Neural crest cell (in vitro differentiated cells): ENCODE measurements around the gene CXorf49. TPM values are rescaled to one million over a fixed set of nuclear protein-coding genes. Genes with fewer than 3 reads are reported as not detected.
A peak's percentile ranks its signal among the peaks of the same experiment; 100 is the strongest.
"Not testable (repeated sequence)": the region's sequence is repeated elsewhere in the genome, so short reads cannot be mapped to it uniquely, and the experiment has no call there.

Source experiments
- DNase-seq: peaks from one replicate; pipeline ENCODE4 v3.0.0; 2021; ENCODE audit warnings: low read depth, mixed read lengths, low spot score
- H3K27ac Mint-ChIP-seq: one replicate; pipeline ENCODE4 v1.8.0; 2021; ENCODE audit warnings: mild to moderate bottlenecking, mixed read lengths; ENCODE audit not compliant: unreplicated experiment
- H3K27me3 Mint-ChIP-seq: 2 replicates; pipeline ENCODE4 v1.8.0; 2021; ENCODE audit warnings: low read depth, mild to moderate bottlenecking, mixed read lengths
- H3K36me3 Mint-ChIP-seq: 2 replicates; pipeline ENCODE4 v1.8.0; 2021; ENCODE audit warnings: low read depth, mild to moderate bottlenecking, mixed read lengths
- H3K4me1 Mint-ChIP-seq: 2 replicates; pipeline ENCODE4 v1.8.0; 2021; ENCODE audit warnings: mixed read lengths
- H3K4me3 Mint-ChIP-seq: one replicate; pipeline ENCODE4 v1.8.0; 2021; ENCODE audit warnings: mild to moderate bottlenecking, mixed read lengths
- H3K9me3 Mint-ChIP-seq: 2 replicates; pipeline ENCODE4 v1.8.0; 2021; ENCODE audit warnings: mixed read lengths
- CTCF ChIP-seq: fragments of 200-600 bp; sonication (generic); conservative IDR thresholded peaks from 2 replicates; pipeline ENCODE4 v1.5.0; 2021; ENCODE audit warnings: antibody characterized with exemption, mild to moderate bottlenecking
- total RNA-seq: library from RNA; stranded (reverse); gene quantifications from 2 replicates; pipeline ENCODE4 v1.2.1, GENCODE V29; 2021

The CXorf49 gene
- total RNA-seq, 1 donor from 2014 or later: not detected

GRCh38 chrX:71671043-71671780, 46.9 kb downstream of the CXorf49 start:
- TF ChIP-seq CTCF: no peak
- Mint-ChIP-seq H3K4me1 (no peaks in the 10 kb centered on the region), H3K4me3 (no peak overlapping the region), H3K9me3 (no peaks in the 10 kb centered on the region), H3K27me3 (no peaks in the 10 kb centered on the region), H3K27ac (no peak overlapping the region), H3K36me3 (peaks cover 3% of the 10 kb centered on the region)
- no peak for DNase-seq

GRCh38 chrX:71669947-71670346, 48.1 kb downstream of the CXorf49 start:
- H3K4me3 Mint-ChIP-seq, H3K27me3 Mint-ChIP-seq, H3K9me3 Mint-ChIP-seq, H3K4me1 Mint-ChIP-seq, H3K36me3 Mint-ChIP-seq, H3K27ac Mint-ChIP-seq, DNase-seq: not testable (repeated sequence)
- TF ChIP-seq CTCF: peak; percentile 55

GRCh38 chrX:71669492-71669891, 48.6 kb downstream of the CXorf49 start:
- DNase-seq: no peak
- Mint-ChIP-seq H3K9me3 (no peaks in the 10 kb centered on the region), H3K4me3 (no peak overlapping the region), H3K4me1 (no peaks in the 10 kb centered on the region), H3K36me3 (no peaks in the 10 kb centered on the region), H3K27me3 (no peaks in the 10 kb centered on the region), H3K27ac (no peak overlapping the region)
- no peak for TF ChIP-seq CTCF

GRCh38 chrX:71668248-71668595, 49.9 kb downstream of the CXorf49 start:
- Mint-ChIP-seq H3K9me3 (no peaks in the 10 kb centered on the region), H3K4me1 (no peaks in the 10 kb centered on the region), H3K27ac (no peak overlapping the region), H3K4me3 (no peak overlapping the region), H3K36me3 (no peaks in the 10 kb centered on the region), H3K27me3 (no peaks in the 10 kb centered on the region)
- DNase-seq: no peak
- no peak for TF ChIP-seq CTCF

- no peaks in the 10 kb centered on the region for H3K9me3 Mint-ChIP-seq
- no peaks in the 10 kb centered on the region for H3K4me1 Mint-ChIP-seq
- no peak within 1 kb of the TSS for H3K27ac Mint-ChIP-seq
- H3K27me3 Mint-ChIP-seq: no peaks in the 10 kb centered on the region
- no peak for DNase-seq
- H3K36me3 Mint-ChIP-seq: no peaks in the 10 kb centered on the region
- no peak for TF ChIP-seq CTCF
- no peak within 1 kb of the TSS for H3K4me3 Mint-ChIP-seq
Measured at GRCh38 chrX:71667328-71668247, 50.5 kb downstream of the CXorf49 start, which contains the start of gene LOC101059915. Gene LOC101059915 (plus strand): TSS chrX:71667546.
